GM12892 (cell line): ENCODE data around the gene SOX4.

Experiments used
- DNase-seq: peaks from one replicate; pipeline ENCODE4 v3.0.0; 2011; ENCODE audit not compliant: insufficient read length
- FAIRE-seq: peaks from 2 replicates; lab custom pipeline; 2011; peaks lifted over from hg19 to GRCh38; lab: Jason Lieb, UNC
- POLR2A ChIP-seq: IDR thresholded peaks from 2 replicates; pipeline ENCODE4 v1.6.1; 2011; ENCODE audit warnings: low read depth, low read length, control low read depth
- POLR2AphosphoS5 ChIP-seq: IDR thresholded peaks from 2 replicates; pipeline ENCODE4 v1.6.1; 2011; ENCODE audit warnings: low read depth, low read length, control low read depth
- TAF1 ChIP-seq: IDR thresholded peaks from 2 replicates; pipeline ENCODE4 v1.6.1; 2011; ENCODE audit warnings: low read depth, mild to moderate bottlenecking, control low read depth, low read length, borderline replicate concordance

Gene SOX4

DNA sequence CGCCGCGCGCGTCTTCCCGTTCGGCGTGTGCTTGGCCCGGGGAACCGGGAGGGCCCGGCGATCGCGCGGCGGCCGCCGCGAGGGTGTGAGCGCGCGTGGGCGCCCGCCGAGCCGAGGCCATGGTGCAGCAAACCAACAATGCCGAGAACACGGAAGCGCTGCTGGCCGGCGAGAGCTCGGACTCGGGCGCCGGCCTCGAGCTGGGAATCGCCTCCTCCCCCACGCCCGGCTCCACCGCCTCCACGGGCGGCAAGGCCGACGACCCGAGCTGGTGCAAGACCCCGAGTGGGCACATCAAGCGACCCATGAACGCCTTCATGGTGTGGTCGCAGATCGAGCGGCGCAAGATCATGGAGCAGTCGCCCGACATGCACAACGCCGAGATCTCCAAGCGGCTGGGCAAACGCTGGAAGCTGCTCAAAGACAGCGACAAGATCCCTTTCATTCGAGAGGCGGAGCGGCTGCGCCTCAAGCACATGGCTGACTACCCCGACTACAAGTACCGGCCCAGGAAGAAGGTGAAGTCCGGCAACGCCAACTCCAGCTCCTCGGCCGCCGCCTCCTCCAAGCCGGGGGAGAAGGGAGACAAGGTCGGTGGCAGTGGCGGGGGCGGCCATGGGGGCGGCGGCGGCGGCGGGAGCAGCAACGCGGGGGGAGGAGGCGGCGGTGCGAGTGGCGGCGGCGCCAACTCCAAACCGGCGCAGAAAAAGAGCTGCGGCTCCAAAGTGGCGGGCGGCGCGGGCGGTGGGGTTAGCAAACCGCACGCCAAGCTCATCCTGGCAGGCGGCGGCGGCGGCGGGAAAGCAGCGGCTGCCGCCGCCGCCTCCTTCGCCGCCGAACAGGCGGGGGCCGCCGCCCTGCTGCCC lies 1.1 kb downstream of the SOX4 start:
- FAIRE-seq (peak; percentile 82), DNase-seq (peak; percentile 34)
- TF ChIP-seq POLR2AphosphoS5 (peak; percentile 62; the same call in 1 of the 2 replicates), TAF1 (peak; percentile 54; the same call in 1 of the 2 replicates), POLR2A (peak; percentile 61; the same call in 1 of the 2 replicates)

DNA sequence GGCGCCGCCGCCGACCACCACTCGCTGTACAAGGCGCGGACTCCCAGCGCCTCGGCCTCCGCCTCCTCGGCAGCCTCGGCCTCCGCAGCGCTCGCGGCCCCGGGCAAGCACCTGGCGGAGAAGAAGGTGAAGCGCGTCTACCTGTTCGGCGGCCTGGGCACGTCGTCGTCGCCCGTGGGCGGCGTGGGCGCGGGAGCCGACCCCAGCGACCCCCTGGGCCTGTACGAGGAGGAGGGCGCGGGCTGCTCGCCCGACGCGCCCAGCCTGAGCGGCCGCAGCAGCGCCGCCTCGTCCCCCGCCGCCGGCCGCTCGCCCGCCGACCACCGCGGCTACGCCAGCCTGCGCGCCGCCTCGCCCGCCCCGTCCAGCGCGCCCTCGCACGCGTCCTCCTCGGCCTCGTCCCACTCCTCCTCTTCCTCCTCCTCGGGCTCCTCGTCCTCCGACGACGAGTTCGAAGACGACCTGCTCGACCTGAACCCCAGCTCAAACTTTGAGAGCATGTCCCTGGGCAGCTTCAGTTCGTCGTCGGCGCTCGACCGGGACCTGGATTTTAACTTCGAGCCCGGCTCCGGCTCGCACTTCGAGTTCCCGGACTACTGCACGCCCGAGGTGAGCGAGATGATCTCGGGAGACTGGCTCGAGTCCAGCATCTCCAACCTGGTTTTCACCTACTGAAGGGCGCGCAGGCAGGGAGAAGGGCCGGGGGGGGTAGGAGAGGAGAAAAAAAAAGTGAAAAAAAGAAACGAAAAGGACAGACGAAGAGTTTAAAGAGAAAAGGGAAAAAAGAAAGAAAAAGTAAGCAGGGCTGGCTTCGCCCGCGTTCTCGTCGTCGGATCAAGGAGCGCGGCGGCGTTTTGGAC lies 2.0 kb downstream of the SOX4 start:
- peak; percentile 56; the same call in 1 of the 2 replicates for TF ChIP-seq POLR2A
- TF ChIP-seq TAF1, result no peak
- peak; percentile 85 for FAIRE-seq
- DNase-seq, result peak; percentile 40

DNA sequence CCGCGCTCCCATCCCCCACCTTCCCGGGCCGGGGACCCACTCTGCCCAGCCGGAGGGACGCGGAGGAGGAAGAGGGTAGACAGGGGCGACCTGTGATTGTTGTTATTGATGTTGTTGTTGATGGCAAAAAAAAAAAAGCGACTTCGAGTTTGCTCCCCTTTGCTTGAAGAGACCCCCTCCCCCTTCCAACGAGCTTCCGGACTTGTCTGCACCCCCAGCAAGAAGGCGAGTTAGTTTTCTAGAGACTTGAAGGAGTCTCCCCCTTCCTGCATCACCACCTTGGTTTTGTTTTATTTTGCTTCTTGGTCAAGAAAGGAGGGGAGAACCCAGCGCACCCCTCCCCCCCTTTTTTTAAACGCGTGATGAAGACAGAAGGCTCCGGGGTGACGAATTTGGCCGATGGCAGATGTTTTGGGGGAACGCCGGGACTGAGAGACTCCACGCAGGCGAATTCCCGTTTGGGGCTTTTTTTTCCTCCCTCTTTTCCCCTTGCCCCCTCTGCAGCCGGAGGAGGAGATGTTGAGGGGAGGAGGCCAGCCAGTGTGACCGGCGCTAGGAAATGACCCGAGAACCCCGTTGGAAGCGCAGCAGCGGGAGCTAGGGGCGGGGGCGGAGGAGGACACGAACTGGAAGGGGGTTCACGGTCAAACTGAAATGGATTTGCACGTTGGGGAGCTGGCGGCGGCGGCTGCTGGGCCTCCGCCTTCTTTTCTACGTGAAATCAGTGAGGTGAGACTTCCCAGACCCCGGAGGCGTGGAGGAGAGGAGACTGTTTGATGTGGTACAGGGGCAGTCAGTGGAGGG lies 2.8 kb downstream of the SOX4 start:
- DNase-seq (peak; percentile 20), FAIRE-seq (peak; percentile 65)
- TF ChIP-seq TAF1 (peak; percentile 37; the same call in 1 of the 2 replicates), POLR2AphosphoS5 (0 out of 2 replicates have a peak, but pooled peaks have one; percentile 18), POLR2A (no peak; the same call in 1 of the 2 replicates)

GRCh38 chr6:21596949-21597682 lies 3.6 kb downstream of the SOX4 start:
- no peak for FAIRE-seq
- TF ChIP-seq TAF1 (no peak), POLR2A (no peak), POLR2AphosphoS5 (no peak)
- no peak for DNase-seq

DNA sequence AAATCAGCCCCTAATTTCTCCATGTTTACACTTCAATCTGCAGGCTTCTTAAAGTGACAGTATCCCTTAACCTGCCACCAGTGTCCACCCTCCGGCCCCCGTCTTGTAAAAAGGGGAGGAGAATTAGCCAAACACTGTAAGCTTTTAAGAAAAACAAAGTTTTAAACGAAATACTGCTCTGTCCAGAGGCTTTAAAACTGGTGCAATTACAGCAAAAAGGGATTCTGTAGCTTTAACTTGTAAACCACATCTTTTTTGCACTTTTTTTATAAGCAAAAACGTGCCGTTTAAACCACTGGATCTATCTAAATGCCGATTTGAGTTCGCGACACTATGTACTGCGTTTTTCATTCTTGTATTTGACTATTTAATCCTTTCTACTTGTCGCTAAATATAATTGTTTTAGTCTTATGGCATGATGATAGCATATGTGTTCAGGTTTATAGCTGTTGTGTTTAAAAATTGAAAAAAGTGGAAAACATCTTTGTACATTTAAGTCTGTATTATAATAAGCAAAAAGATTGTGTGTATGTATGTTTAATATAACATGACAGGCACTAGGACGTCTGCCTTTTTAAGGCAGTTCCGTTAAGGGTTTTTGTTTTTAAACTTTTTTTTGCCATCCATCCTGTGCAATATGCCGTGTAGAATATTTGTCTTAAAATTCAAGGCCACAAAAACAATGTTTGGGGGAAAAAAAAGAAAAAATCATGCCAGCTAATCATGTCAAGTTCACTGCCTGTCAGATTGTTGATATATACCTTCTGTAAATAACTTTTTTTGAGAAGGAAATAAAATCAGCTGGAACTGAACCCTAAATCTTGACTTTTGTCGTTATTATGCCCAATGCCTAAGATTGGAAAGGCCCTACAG lies 4.5 kb downstream of the SOX4 start:
- DNase-seq, result no peak
- FAIRE-seq, result no peak
- TF ChIP-seq POLR2AphosphoS5, result no peak
- TF ChIP-seq POLR2A, result 0 out of 2 replicates have a peak, but pooled peaks have one; percentile 35

- DNase-seq (no peak), FAIRE-seq (no peak)
- no peak for TF ChIP-seq POLR2A
- TF ChIP-seq POLR2AphosphoS5, result no peak
- TF ChIP-seq TAF1, result no peak
These were observed 5.1 kb downstream of the SOX4 start for GRCh38 chr6:21598674-21599023.

DNA sequence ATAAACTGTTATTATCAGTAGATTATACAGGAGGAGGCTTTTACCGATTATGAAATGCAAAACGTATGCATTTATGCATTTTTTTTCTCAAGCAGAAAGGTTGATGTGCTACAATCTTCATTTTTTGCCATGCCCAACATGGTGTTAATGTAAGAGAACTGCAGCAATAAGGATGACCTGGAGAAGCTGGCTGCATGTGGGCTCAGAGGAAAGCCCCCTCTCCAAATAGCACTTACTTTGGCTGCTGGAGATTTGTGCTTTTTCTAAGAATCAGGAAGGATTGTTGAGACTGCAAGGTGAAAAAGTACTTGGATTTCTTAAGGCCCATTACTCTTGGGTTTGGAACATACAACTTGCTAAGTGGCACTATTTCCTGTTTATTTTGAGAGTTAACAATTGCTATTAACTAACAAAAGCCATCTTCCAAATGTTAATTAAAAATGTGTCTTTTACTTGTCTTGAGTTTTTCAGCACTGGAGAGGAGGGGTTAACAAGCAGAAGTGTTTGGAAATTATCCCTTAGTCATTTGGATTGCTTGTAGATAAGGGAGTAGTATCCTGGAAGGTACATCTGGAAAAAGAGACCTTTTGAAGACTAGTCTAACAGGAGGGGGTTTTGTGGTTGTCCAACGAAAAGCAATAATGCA lies 5.6 kb downstream of the SOX4 start:
- TF ChIP-seq TAF1, result no peak
- TF ChIP-seq POLR2A, result peak; percentile 39
- peak; percentile 29; the same call in 1 of the 2 replicates for TF ChIP-seq POLR2AphosphoS5
- FAIRE-seq (no peak), DNase-seq (no peak)

GRCh38 chr6:21601339-21601923 lies 7.9 kb downstream of the SOX4 start:
- DNase-seq (no peak), FAIRE-seq (no peak)
- TF ChIP-seq POLR2A (no peak; the same call in 1 of the 2 replicates), POLR2AphosphoS5 (peak; percentile 9; the same call in 1 of the 2 replicates)

DNA sequence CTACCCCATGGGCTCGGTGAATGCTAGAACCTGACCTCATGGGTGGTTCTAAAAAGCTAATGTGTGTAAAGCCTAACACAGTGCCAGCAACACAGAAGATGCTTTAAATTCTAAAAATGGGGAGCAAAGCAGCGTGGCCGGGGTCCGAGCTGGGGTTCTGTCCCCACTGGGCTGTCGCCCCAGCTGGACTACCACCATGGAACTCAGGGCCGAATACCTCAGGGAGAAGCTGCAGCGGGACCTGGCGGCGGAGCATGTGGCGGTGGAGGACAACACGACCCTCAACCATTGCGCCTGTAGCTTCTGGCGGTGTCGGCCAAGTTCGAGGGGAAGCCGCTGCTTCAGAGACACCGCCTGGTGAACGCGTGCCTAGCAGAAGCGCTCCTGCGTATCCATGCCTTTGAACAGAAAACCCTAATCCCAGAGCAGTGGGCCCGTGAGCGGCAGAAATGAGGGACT lies 8.4 kb downstream of the SOX4 start:
- FAIRE-seq, result no peak

More for the DNA sequence above, 8.4 kb downstream of the SOX4 start:
- no peak for DNase-seq
- no peak for TF ChIP-seq POLR2A
- TF ChIP-seq POLR2AphosphoS5, result no peak
- no peak for TF ChIP-seq TAF1
